GM19467 (cell line): Measurements from ENCODE around the gene NEDD8.
A peak's percentile ranks its signal among the peaks of the same experiment; 100 is the strongest.

Experiments
- ATAC-seq: cut with Tn5 transposase; IDR thresholded peaks from one replicate; pipeline ENCODE4 v1.9.1; 2021; ENCODE audit warnings: mild to moderate bottlenecking, moderate library complexity; ENCODE audit not compliant: unreplicated experiment

The NEDD8 gene

GRCh38 chr14:24232121-24232644 is at the start of gene NEDD8:
NEDD8 (minus strand) TSS chr14:24232367; CDS start chr14:24232267, 100 bp downstream.
- ATAC-seq: peak; percentile 71

- no peak for ATAC-seq
Observed at GRCh38 chr14:24281636-24282035, 49.5 kb upstream of the NEDD8 start.

GRCh38 chr14:24280797-24281460 is 48.8 kb upstream of the NEDD8 start:
- no peak for ATAC-seq

- ATAC-seq: no peak
Observed at GRCh38 chr14:24279301-24280186, 47.4 kb upstream of the NEDD8 start.

GRCh38 chr14:24278424-24278823 is 46.3 kb upstream of the NEDD8 start:
- no peak for ATAC-seq

- no peak for ATAC-seq
Observed at GRCh38 chr14:24277606-24278321, 45.6 kb upstream of the NEDD8 start.

- no peak for ATAC-seq
Observed at GRCh38 chr14:24277071-24277470, 44.9 kb upstream of the NEDD8 start.

GRCh38 chr14:24274101-24274543 is 42.0 kb upstream of the NEDD8 start:
- peak; percentile 37 for ATAC-seq

GRCh38 chr14:24273422-24273998 is 41.3 kb upstream of the NEDD8 start:
- ATAC-seq: no peak

GRCh38 chr14:24272467-24272866 is 40.3 kb upstream of the NEDD8 start:
- no peak for ATAC-seq

GRCh38 chr14:24271834-24272263 is 39.7 kb upstream of the NEDD8 start:
- no peak for ATAC-seq

- peak; percentile 85 for ATAC-seq
Observed at GRCh38 chr14:24271134-24271833, 39.1 kb upstream of the NEDD8 start, which contains the start of gene RABGGTA. RABGGTA (minus strand) TSS chr14:24271597; CDS start chr14:24271115, 482 bp downstream.

- no peak for ATAC-seq
Observed at GRCh38 chr14:24270537-24271133, 38.5 kb upstream of the NEDD8 start.

GRCh38 chr14:24269910-24270536 is 37.9 kb upstream of the NEDD8 start:
- ATAC-seq: no peak

- ATAC-seq: no peak
Observed at GRCh38 chr14:24269368-24269767, 37.2 kb upstream of the NEDD8 start.

GRCh38 chr14:24268225-24268624 is 36.1 kb upstream of the NEDD8 start:
- ATAC-seq: no peak

- ATAC-seq: no peak
Observed at GRCh38 chr14:24267516-24267915, 35.3 kb upstream of the NEDD8 start.

- no peak for ATAC-seq
Observed at GRCh38 chr14:24266344-24267244, 34.4 kb upstream of the NEDD8 start.
